ENCODE measurements around the gene SLC38A10. TPM values are rescaled to one million over a fixed set of nuclear protein-coding genes. Genes with fewer than 3 reads are reported as not detected.

SLC38A10 gene
- total RNA-seq, 1 experiment from 2014 or later: 109 TPM

DNA sequence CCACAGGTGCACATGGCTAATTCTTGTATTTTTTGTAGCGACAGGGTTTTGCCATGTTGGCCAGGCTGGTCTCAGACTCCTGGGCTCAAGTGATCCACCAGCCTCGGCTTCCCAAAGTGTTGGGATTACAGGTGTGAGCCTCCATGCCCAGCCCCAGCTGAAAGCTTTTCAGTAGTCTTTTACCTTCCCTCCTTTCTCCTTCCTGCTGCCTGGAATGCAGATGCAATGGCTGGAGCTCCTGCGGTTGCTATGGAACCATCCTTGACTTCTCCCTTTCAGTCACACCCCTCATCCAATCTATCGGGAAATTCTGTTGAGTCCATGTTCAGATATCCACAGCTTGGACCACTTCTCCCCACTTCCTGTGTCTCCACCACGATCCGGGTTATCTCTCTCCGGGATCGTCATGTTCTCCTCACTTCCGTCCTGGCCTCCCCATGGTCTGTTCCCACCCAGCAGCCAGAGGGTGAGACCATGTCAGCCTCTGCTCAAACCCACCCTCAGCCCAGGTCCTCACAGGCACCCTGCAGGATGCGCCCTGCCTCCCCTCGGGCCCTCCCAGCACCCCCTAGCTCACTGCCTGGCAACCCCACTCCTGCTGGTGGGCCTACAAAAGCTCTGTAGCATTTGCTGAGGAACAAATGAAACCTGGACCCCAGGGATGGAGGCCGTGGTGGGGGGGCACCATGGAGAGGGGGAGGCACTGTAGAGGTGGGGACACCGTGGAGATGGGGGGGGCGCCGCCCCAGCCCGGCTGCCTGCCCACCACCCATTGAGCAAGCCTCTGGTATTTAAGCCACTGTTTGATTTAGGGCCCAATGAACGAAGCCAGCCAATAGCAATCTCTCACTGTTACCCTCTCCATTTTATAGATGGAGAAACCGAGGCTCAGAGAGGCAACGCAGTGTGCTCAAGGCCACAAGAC lies 12.8 kb upstream of the SLC38A10 start:
- TF ChIP-seq SP1 (IDR thresholded peaks at IDR 0.05; ENCODE audit: low read depth): no peak
- TF ChIP-seq SRF (IDR thresholded peaks at IDR 0.05; ENCODE audit: low read depth): no peak
- no peak for TF ChIP-seq ZFX (IDR thresholded peaks at IDR 0.05)
- no peak for TF ChIP-seq YY1 (IDR thresholded peaks at IDR 0.05; ENCODE audit: extremely low read depth, insufficient replicate concordance, low read depth, low read length)
- no peak for TF ChIP-seq SIN3A (IDR thresholded peaks at IDR 0.05; ENCODE audit: low read depth)
- no peak for TF ChIP-seq POLR2A (IDR thresholded peaks at IDR 0.05; ENCODE audit: borderline replicate concordance, extremely low read depth, insufficient read depth, insufficient read length)
- TF ChIP-seq ZNF274 (IDR thresholded peaks at IDR 0.05; ENCODE audit: low read depth, low read length): no peak
- no peak for TF ChIP-seq RAD21 (IDR thresholded peaks at IDR 0.05; ENCODE audit: low read depth)
- no peak for TF ChIP-seq CEBPB (IDR thresholded peaks at IDR 0.05; ENCODE audit: low read depth)
- TF ChIP-seq FOSL1 (IDR thresholded peaks at IDR 0.05; ENCODE audit: low read depth): no peak
- TF ChIP-seq, protein P1, sequence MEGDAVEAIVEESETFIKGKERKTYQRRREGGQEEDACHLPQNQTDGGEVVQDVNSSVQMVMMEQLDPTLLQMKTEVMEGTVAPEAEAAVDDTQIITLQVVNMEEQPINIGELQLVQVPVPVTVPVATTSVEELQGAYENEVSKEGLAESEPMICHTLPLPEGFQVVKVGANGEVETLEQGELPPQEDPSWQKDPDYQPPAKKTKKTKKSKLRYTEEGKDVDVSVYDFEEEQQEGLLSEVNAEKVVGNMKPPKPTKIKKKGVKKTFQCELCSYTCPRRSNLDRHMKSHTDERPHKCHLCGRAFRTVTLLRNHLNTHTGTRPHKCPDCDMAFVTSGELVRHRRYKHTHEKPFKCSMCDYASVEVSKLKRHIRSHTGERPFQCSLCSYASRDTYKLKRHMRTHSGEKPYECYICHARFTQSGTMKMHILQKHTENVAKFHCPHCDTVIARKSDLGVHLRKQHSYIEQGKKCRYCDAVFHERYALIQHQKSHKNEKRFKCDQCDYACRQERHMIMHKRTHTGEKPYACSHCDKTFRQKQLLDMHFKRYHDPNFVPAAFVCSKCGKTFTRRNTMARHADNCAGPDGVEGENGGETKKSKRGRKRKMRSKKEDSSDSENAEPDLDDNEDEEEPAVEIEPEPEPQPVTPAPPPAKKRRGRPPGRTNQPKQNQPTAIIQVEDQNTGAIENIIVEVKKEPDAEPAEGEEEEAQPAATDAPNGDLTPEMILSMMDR (IDR thresholded peaks at IDR 0.05 in 2 of 3, conservative IDR thresholded peaks at IDR 0.05 in 1 of 3; ENCODE audit: borderline replicate concordance in 1 of 3, insufficient read depth in 1 of 3, low read depth in 2 of 3, low read length in 2 of 3): no peak
- TF ChIP-seq, protein P2, sequence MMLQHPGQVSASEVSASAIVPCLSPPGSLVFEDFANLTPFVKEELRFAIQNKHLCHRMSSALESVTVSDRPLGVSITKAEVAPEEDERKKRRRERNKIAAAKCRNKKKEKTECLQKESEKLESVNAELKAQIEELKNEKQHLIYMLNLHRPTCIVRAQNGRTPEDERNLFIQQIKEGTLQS (IDR thresholded peaks at IDR 0.05): no peak
- TF ChIP-seq, protein P3, sequence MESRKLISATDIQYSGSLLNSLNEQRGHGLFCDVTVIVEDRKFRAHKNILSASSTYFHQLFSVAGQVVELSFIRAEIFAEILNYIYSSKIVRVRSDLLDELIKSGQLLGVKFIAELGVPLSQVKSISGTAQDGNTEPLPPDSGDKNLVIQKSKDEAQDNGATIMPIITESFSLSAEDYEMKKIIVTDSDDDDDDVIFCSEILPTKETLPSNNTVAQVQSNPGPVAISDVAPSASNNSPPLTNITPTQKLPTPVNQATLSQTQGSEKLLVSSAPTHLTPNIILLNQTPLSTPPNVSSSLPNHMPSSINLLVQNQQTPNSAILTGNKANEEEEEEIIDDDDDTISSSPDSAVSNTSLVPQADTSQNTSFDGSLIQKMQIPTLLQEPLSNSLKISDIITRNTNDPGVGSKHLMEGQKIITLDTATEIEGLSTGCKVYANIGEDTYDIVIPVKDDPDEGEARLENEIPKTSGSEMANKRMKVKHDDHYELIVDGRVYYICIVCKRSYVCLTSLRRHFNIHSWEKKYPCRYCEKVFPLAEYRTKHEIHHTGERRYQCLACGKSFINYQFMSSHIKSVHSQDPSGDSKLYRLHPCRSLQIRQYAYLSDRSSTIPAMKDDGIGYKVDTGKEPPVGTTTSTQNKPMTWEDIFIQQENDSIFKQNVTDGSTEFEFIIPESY (IDR thresholded peaks at IDR 0.05; ENCODE audit: extremely low read depth, insufficient replicate concordance, low read length): no peak
- TF ChIP-seq JUND (IDR thresholded peaks at IDR 0.05): no peak
- TF ChIP-seq, protein P4, sequence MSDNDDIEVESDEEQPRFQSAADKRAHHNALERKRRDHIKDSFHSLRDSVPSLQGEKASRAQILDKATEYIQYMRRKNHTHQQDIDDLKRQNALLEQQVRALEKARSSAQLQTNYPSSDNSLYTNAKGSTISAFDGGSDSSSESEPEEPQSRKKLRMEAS (IDR thresholded peaks at IDR 0.05): no peak
- TF ChIP-seq EGR1 (IDR thresholded peaks at IDR 0.05; ENCODE audit: low read depth): no peak
- TF ChIP-seq EZH2phosphoT487 (IDR thresholded peaks at IDR 0.05; ENCODE audit: borderline replicate concordance): no peak
- TF ChIP-seq TCF7L2 (IDR thresholded peaks at IDR 0.05; ENCODE audit: borderline replicate concordance, extremely low read depth, insufficient read depth, insufficient read length): no peak
- TF ChIP-seq EZH2 (IDR thresholded peaks at IDR 0.05): no peak
- H3K27me3 ChIP-seq (ENCODE audit: insufficient read depth, low read length): no peaks in the 10 kb centered on the region
- ChIA-PET POLR2A (interaction anchor here (0.6 to 1.9 kb wide), 4 partner anchors 12 to 1367 kb away, joined by 3 to 7 read pairs (median 6); no protein-coding TSS in a partner anchor), RAD21 (ENCODE audit: low non-redundant PET in 1 of 2, low total read pairs in 2 of 2, uncharacterized antibody in 2 of 2, unreplicated experiment in 2 of 2) (interaction anchor here in 1 of 2 experiments (1.1 kb wide), 1 partner anchor 177 kb away, joined by 7 read pairs; no protein-coding TSS in a partner anchor), CTCF (interaction anchor here (1.5 to 2.8 kb wide), 3 partner anchors 9 to 16 kb away, joined by 7 to 10 read pairs (median 9); partner anchors contain the start of gene SLC38A10)
- no peaks in the 10 kb centered on the region for H3K9me2 ChIP-seq (ENCODE audit: insufficient read depth)
- H3K9ac ChIP-seq (ENCODE audit: low read length): peak overlapping the region; percentile 79
- no peaks in the 10 kb centered on the region for H3K9me3 ChIP-seq (ENCODE audit: control insufficient read depth in 1 of 2, insufficient read depth in 1 of 2, low read depth in 1 of 2, low read length in 2 of 2)
- peaks cover 33 to 39% of the 10 kb centered on the region in 2 experiments for H3K4me1 ChIP-seq (ENCODE audit: control insufficient read depth in 1 of 2, insufficient read depth in 2 of 2, low read length in 2 of 2)
- peak overlapping the region; percentile 95 for H3K4me2 ChIP-seq (ENCODE audit: low read length)
- H4K20me1 ChIP-seq (ENCODE audit: insufficient read depth): no peaks in the 10 kb centered on the region
- peak overlapping the region; percentile 88; the same call in 1 of the 2 replicates for H3K27ac ChIP-seq (ENCODE audit: low read depth, low read length)
- H3K36me3 ChIP-seq (ENCODE audit: control insufficient read depth in 1 of 2, insufficient read depth in 2 of 2, low read length in 2 of 2): no peaks in the 10 kb centered on the region
- no peaks in the 10 kb centered on the region; the same call in 1 of the 2 replicates for H3K79me2 ChIP-seq (ENCODE audit: insufficient read depth, low read length)
- BruUV-seq (replicated peaks): no TSS peak
- DNase-seq (ENCODE audit: low read depth, low spot score) (no peak), ATAC-seq (no peak)
- H3K4me3 ChIP-seq (replicated peaks in 1 of 2; ENCODE audit: low read depth in 1 of 2, low read length in 2 of 2): peak overlapping the region; percentile 69 to 78
- intact Hi-C loops (cut with micrococcal nuclease): no loop called here
- H2AFZ ChIP-seq (ENCODE audit: low read depth, low read length, poor library complexity, severe bottlenecking): no peak overlapping the region
